GM19025 (cell line): Measurements from ENCODE around the gene CADM2.
"Not testable (repeated sequence)": the region's sequence is repeated elsewhere in the genome, so short reads cannot be mapped to it uniquely, and the experiment has no call there.

ENCODE experiments used
- ATAC-seq: cut with Tn5 transposase; IDR thresholded peaks from one replicate; pipeline ENCODE4 v1.9.1; 2021; ENCODE audit warnings: mild to moderate bottlenecking, low read depth, moderate library complexity; ENCODE audit not compliant: unreplicated experiment

The CADM2 gene

DNA sequence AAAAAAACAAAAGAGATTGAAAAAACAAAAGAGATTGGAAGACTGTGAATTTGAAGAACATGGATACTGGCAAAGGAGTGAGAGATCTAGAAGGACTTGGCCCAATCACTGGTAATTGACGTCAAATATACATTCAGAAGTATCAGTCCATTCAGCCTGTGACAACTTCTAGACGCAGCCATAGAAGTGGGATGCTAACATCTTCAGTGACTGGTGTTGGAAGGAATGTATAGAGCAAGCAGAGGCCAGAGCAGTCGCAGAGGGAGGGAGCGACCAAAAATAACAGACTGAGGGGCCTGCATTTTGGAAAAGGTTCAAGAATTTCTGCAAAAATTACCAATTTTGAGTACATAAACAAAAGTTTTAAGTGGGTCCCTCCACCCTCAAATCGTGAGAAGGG is 473.3 kb downstream of the CADM2 start:
- ATAC-seq, result no peak

DNA sequence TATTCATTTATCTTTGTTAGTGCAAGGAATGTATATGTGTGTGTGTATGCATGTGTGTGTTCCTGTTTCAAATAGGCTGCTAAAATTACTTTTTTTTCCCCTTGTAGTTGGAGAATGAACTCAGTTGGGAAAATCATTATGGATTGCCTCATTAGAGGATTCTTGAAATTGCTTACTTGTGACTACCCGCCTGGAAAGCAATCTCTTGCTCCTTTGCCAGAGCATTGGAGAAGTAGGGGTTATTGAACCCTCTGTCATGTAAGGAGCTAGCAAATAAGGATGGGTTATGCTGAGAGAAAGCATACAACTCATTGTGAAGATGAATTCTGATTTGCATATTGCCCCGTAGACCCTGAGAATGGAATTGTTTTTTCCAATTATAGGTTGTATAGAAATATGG is 474.5 kb downstream of the CADM2 start:
- ATAC-seq, result no peak

DNA sequence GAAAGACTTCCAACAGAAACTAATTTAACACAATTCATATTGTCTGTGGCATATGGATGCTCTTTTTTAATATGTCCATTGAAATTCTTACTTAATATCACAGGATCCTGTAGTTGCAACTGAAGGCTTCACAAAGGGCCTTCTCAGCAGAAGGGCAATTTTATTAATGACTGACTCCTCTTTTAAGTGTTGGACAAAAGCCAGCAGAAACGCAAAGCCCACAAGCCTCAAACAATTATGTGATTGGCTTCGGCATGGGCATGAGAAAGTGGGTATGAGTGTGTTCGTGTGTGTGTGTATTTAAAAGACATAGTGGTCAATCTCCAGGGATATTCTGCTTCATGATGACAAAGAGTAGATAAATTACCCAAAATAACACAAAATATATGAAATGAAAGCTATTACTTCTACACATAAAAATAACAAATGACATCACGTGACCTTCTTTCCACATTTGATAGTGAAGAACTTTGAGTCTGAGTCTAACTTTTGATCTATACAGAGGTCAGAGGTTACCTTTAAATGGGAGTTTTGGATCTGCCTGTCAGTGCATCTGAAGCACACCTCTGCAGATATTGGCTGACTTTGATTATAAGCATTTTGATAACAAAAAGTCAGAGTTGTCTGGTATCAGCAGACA is 496.9 kb downstream of the CADM2 start:
- ATAC-seq, result no peak

DNA sequence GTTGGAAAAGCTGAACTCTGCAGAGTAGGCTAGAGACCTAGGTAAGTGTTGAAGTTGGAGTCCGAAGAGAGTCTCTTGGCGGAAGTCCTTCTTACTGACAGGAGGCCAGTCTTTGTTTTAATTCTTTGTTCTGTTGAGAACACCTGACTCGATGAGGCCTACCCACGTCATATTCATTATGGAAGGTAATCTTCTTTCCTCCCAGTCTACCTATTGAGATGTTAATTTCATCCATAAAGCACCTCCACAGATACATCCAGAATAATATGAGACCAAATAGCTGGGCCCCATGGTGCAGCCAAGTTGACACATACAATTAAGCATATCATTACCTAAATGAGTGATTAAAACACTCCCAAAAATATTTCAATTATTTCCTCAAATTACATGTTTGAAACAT is 515.5 kb downstream of the CADM2 start:
- ATAC-seq, result no peak

DNA sequence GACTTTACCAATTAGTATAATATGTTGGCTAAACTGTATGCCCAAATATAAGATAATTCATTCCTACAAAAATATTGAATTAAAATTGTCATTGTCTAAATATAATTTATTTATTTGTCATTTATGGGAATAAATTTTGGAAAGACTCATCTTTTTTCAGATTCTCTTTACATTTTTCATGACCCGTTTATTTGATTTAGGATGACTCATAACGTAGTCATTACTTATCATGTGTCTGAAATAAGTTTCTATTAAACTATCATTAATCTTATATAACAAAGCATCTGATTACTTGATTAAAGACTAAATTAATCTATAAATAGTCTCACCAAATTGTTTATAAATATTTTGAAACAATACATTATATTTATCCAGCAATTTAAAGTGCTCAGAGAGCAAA is 516.6 kb downstream of the CADM2 start:
- no peak for ATAC-seq

DNA sequence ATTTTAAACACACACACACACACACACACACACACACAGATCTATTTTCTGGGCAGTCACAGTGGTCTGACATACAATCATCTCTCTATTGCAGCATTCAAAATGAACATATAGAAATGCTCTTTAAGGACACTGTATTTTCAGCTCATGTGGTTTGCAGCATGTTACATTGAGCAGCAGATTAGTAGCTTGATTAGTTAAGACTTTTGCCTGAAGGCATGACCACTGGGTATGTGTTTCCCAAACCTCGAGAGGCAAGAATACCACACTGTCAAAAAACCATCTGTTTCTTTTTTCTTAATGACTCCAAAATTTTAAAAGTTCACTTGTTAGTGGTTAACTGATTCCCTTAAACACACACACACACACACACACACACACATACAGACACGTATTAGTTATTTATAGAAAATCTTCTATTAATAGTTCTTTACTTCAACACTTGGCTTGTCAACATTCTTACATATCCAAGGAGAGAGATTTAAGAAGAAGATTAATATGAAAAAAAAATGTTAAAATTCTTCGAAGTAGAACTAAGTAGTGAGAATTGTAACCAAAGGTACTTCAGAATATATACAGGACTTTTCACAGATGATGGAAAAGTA is 518.2 kb downstream of the CADM2 start:
- ATAC-seq, result no peak

DNA sequence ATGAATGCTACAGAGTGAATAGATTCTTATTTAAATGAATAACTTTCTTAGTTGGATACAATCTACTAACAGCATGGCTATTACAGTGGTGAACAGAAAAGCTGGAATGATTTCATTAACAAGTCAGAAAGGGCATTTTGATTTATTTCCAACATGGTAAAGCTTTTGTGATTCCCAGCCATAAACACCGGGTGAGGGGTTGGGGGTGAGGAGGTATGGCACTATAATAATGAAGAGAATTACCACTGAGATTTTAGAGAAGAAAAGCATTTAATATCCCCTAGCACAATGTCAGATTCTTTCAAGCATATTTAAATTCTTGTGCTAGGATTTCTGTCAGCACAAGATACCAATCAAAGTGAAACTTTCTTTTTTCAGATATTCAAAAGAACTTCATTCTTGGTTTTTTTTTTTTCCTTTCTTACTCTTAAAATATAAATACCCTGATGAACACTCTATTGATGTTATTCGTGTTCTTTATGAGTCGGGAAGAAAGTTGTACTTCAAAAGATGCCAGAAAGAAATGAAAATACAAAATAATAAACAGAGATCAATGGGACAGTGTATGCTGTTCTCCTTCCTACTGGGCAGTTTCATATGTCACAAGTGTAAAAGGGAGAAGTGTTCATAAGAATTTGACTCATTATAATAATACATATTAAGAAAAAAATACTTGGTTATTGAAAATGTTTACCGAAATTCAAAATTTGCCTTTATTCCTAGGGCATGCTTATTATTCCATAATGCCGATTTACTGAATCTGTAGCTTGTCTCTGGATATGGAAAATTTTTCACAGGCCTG is 522.8 kb downstream of the CADM2 start:
- no peak for ATAC-seq

DNA sequence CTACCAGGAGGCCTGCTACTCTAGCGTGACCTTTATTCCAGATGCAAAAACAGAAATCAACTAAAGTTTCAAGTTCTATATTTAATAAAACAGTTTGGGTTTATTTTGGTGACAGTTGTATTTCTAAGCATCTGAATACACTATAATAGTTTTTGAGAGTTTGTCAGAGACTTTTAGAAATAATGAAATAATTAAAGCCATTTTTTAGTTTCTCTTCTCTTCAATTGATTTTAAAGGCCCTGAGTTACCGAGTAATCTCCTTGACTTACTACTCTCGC is 523.4 kb downstream of the CADM2 start:
- no peak for ATAC-seq

DNA sequence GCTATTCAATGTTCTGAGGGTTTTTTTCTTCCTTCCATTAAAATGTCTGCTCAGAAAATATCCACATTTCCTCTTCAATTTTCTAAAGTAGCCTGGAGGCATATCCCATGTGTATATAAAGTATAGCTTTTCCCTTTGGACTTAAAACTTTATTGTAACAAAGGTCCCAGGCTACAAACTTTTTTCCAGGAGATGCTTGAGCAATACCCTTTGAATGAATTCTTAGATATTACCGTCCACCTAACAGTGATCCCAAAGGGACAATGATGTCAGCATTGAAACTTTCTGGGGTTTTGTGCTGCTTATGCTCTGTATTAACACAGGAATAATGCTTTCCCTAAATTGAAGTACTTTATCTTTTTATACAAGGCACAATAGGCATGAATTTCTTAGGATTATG is 525.2 kb downstream of the CADM2 start:
- ATAC-seq, result no peak

DNA sequence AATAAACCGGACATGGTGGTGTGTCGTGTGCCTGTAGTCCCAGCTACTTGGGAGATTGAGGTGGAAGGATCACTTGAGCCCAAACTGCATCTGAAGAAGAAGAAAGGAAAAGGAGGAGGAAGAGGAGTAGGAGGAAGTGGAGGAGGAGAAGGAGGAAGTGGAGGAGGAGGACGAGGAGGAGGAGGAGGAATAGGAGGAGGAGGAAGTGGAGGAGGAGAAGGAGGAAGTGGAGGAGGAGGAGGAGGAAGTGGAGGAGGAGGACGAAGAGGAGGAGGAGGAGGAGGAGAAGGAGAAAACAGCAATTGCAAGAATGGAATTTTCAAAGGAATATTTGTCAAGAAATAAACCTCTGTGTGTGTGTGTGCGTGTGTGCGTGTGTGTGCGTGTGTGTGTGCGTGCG is 528.6 kb downstream of the CADM2 start:
- ATAC-seq, result no peak

DNA sequence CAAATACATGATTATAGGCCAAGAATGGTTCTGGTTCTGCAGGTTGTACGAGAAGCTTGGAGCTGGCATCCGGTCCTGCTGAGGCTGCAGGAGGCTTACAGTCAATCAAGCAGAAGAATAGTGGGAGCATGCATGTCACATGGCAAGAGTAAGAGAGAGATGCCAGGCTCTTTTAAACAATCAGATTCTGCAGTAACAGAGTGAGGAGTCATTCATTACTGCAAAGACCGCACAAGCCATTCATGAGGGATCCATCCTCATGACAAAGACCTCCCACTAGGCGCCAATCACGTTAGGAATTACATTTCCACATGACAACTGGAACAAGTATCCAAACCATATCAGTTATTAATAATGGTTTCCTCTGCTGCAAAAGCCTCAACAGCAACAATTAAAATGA is 536.8 kb downstream of the CADM2 start:
- ATAC-seq, result no peak

DNA sequence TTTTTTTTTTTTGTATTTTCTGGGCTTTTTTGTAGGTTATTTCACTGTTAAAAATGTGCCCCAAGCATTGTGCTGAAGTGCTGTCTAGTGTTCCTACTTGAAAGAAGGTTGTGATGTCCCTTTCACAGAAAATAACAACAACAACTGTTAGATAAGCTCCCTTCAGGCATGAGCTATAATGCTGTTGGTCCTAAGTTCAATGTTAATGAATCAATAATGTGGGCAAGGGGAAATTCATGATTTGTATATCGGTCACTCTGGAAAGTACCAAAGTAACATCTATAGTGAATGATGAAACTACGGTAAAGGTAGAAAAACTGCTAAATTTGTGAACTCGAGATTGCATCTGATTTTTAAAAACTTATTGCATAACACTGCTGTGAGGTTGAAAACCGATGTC is 539.4 kb downstream of the CADM2 start:
- peak; percentile 80 for ATAC-seq

DNA sequence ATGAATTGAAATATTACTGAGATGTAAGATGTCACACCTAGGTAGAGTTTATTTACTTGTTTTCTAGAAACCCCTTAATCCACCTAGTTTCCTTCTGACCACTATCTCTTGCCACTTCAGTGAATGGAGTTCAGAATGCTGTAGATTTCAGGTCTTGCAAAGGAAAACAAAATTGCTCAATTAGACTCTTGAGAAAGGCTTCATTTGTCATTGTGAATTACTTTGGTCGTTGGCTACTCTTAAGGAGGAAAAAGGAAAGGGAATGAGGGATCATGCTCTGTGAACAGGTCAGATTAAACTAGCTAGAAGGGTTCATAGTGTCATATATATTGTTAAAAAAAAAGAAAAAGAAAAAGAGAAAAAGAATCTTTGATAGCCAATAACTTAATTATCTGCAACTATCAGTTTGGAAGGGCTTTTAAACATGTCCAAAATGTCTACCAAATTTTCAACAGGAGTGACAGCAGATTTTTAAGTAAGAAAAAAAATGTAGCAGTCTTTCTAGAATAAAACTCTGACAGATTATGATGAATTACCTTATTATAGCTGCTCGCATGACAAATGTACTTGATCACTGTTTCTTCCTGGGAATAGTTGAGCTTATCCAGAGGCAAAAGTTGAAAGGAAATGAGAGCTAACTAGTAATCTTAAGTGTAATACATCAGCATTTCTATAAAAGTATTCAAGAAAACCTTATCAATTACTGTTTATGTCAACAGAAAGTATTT is 543.5 kb downstream of the CADM2 start:
- ATAC-seq, result no peak

DNA sequence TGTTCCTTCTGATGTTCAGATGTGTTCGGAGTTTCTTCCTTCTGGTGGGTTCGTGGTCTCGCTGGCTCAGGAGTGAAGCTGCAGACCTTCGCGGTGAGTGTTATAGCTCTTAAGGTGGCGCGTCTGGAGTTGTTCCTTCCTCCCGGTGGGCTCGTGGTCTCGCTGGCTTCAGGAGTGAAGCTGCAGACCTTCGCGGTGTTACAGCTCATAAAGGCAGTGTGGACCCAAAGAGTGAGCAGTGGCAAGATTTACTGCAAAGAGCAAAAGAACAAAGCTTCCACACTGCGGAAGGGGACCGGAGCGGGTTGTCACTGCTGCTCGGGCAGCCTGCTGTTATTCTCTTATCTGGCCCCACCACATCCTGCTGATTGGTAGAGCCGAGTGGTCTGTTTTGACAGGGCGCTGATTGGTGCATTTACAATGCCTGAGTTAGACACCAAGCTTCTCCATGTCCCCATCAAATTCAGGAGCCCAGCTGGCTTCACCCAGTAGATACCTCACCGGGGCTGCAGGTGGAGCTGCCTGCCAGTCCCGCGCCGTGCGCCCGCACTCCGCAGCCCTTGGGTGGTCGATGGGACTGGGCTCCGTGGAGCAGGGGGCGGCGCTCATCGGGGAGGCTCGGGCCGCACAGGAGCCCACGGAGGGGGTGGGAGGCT is 545.5 kb downstream of the CADM2 start:
- ATAC-seq, result not testable (repeated sequence)

DNA sequence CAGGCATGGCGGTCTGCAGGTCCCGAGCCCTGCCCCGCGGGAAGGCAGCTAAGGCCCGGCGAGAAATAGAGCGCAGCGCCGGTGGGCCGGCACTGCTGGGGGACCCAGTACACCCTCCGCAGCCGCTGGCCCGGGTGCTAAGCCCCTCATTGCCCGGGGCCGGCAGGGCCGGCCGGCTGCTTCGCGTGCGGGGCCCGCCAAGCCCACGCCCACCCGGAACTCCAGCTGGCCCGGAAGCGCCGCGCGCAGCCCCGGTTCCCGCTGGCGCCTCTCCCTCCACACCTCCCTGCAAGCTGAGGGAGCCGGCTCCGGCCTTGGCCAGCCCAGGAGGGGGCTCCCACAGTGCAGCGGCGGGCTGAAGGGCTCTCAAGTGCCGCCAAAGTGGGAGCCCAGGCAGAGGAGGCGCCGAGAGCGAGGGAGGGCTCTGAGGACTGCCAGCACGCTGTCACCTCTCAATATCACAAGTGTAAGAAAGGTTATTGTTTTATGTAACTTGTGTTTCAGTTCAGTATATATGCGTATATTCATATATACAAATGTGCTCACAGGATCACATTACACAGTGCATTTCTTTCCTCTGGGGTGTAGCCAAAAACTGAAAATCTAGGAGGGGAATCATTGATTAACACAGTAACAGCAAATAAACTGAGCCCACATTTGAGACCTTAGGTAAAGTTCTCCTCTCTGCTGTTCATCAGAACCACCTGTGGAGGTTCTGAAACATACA is 546.2 kb downstream of the CADM2 start:
- not testable (repeated sequence) for ATAC-seq

DNA sequence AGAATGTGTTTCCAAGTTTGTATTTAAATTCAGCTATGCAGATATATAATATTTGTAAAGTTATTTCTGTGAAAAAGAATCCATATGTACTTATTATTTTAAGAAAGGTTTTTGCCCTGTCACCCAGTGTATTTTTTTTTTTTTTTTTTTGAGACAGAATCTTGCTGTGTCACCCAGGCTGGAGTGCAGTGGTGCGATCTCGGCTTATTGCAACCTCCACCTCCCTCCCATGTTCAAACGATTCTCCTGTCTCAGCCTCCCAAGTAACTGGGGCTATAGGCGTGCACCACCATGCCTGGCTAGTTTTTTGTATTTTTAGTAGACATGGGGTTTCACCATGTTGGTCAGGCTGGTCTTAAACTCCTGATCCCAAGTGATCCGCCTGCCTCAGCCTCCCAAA is 548.3 kb downstream of the CADM2 start:
- ATAC-seq, result not testable (repeated sequence)

DNA sequence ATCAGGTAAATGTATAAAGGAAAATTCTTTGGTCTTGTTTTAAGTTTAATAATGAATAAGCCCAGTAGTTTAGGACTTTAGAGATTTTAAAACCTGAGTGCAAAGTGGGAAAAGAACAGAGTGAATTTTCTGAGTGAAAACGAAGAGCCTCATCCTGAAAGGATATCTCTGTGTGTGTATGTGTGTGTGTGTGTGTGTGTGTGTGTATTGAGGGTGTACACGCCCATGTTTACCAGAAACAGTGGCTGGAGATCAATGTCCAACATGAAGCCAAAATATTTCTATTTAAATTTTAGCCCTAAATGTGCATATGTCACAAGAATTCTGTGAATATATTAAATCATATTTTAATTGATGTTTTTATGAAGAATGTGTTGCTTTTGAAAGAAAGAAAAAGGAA is 549.9 kb downstream of the CADM2 start:
- ATAC-seq, result no peak

DNA sequence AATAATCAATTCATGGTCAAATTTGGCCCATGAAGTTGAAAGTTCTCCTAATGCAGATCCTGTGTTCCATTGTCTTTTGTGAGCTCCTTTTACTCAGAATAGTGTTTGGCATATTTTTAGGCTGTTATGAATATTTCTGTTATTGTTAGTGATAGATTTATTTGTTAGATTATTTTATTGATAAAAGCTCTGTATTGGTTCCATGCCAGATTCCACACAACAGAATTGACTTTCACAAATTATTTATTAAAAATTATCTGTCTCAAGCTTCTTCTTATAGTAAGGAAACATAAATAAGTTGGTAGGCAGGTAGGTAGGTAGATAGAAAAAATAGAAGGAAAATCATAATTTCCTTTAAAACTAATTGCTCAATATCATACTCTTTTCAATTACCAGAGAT is 557.4 kb downstream of the CADM2 start:
- no peak for ATAC-seq

DNA sequence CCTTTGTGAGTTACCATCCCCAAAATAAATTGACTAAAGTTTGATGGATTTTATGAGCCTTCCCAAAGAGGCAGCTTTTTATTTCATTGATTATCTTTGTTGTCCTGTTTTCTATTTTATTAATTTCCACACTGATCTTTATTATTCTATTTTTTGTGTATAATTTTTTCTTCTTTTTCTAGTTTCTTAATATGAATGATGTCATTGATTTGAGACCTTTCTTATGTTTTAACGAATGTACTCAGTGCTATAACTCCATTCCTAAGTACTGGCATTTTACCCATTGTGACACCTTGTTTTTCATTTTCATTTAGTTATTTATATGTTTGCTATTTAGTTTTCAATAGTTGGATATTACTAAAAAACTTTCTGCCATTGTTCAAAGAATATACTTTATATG is 565.3 kb downstream of the CADM2 start:
- no peak for ATAC-seq

DNA sequence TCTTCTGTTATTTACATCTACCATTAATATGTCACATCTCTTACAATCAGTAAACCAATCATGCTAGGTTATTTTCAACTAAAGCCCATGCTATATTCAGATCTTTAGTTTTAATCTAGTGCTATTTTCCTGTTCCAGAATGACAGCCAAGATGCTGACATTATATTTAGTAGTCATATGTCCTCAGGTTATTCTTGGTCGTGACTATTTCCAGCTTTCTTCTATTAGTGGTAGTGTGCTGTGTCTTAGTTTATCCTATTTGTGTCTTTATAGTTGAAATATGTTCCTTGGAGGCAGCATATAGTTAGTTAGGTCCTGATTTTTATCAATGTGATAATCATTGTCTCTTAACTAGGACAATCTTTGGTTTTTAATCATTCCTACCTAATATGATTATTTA is 566.5 kb downstream of the CADM2 start:
- no peak for ATAC-seq
